ENCODE data around the gene SAMD10.

SAMD10 gene

GRCh38 chr20:63955281-63955826 is 24.1 kb downstream of the SAMD10 start:
- no peak for TF ChIP-seq ZFX (IDR thresholded peaks at IDR 0.05)
- TF ChIP-seq, protein P1, sequence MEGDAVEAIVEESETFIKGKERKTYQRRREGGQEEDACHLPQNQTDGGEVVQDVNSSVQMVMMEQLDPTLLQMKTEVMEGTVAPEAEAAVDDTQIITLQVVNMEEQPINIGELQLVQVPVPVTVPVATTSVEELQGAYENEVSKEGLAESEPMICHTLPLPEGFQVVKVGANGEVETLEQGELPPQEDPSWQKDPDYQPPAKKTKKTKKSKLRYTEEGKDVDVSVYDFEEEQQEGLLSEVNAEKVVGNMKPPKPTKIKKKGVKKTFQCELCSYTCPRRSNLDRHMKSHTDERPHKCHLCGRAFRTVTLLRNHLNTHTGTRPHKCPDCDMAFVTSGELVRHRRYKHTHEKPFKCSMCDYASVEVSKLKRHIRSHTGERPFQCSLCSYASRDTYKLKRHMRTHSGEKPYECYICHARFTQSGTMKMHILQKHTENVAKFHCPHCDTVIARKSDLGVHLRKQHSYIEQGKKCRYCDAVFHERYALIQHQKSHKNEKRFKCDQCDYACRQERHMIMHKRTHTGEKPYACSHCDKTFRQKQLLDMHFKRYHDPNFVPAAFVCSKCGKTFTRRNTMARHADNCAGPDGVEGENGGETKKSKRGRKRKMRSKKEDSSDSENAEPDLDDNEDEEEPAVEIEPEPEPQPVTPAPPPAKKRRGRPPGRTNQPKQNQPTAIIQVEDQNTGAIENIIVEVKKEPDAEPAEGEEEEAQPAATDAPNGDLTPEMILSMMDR (conservative IDR thresholded peaks at IDR 0.05): peak; percentile 53

DNA sequence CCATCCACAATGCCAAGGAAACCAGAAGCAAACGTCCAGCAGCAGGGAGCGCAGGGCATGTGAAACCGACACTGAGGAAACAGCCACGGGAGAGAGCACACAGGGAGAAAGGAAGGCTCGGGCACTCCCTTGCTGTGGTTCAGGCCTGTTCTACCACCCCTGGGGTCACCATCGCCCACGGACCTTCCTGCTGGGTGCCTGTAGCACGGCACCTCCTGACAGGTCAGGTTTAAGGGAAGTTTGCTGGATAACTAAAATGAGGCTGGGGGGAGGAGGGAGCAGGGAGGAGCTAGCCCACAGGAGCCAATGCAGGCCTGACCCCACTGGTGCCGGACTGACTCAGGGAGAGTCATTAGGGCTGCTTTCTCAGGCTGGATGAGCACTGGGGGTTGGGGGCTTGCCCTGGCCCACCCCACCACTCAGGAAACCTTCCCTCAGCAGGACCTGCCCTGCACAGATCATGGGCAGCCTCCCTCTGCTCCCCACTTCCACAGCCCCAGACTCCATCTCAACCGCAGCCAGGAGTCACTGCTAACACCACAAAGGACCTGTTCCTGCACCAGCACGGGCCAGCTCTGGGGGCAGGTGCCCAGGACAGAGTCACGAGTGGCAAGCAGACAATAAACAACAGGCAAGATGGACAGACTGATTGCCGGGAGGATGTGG is 25.5 kb downstream of the SAMD10 start:
- TF ChIP-seq ZFX (IDR thresholded peaks at IDR 0.05): no peak
- TF ChIP-seq, protein P1 (conservative IDR thresholded peaks at IDR 0.05): no peak
- H3K27ac ChIP-seq: no peak overlapping the region

More at GRCh38 chr20:63955281-63955826, 24.1 kb downstream of the SAMD10 start:
- peak overlapping the region; percentile 98 for H3K27ac ChIP-seq

DNA sequence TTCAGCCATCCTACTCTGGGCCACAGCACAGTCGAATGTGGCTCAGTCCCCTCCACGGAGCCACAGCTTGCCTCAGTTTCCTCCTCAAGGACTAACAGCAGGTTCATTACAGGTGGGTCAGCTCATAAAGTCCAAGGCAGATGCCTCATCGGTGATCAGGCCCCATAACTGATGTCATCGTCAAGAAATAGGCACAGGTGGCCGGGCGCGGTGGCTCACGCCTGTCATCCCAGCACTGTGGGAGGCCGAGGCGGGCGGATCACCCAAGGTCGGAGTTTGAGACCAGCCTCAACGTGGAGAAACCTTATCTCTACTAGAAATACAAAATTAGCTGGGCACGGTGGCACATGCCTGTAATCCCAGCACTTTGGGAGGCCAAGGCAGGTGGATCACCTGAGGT is 26.7 kb downstream of the SAMD10 start:
- H3K27ac ChIP-seq: no peak overlapping the region

DNA sequence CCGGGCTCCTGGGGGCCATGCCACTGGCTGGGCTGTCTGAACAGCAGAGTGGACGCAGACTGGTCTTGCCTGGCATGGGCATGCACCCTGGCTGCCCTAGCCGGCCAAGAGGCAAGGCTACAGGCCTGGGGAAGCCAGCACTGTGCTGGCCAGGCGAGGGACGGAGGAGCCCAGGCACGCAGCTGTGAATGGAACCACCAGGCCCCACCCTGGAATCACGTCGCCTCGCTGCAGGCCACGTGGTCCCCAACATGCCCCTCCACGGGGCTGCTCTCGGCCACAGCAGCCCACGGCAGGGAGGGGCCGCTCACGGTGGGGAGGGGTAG is 27.3 kb downstream of the SAMD10 start:
- TF ChIP-seq, protein P1 (conservative IDR thresholded peaks at IDR 0.05): no peak
- no peak for TF ChIP-seq ZFX (IDR thresholded peaks at IDR 0.05)
- no peak overlapping the region for H3K27ac ChIP-seq

More for the DNA sequence above, 26.7 kb downstream of the SAMD10 start:
- no peak for TF ChIP-seq ZFX (IDR thresholded peaks at IDR 0.05)
- TF ChIP-seq, protein P1 (conservative IDR thresholded peaks at IDR 0.05): no peak

DNA sequence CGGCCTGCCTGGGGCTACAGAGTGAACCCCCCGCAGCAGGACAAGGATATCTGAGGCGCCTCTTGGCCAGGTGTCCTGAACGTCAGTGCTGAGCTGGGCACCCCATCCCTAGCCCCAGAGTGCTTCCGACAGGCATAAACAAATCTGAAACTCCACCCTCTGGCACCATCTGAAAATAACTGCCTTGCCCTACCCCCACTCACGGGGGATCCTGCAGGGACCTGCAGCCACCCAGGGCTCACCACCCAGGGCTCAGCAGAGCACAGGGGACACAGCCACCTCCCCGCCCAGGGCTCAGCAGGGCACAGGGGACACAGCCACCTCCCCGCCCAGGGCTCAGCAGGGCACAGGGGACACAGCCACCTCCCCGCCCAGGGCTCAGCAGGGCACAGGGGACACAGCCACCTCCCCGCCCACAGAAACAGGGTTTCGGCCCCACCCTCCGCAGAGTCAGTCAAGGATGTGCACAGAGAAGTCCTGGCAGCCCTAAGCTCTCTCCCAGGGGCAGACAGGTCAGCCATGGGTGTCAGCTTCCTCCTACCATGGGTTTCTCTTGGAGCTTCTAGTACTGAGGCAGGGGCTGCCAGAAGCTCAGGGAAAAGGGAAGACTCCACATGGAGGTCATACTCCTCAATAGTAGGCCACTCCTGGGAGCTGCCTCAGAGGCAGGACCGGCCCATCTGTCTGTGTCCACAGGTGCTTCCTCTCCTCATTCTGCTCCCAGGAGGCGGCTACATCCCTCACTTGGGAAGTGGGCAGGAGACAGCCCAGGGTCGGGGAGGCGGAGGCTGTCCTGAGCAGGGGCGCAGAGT is 27.8 kb downstream of the SAMD10 start:
- no peak overlapping the region for H3K27ac ChIP-seq
- no peak for TF ChIP-seq ZFX (IDR thresholded peaks at IDR 0.05)
- TF ChIP-seq, protein P1 (conservative IDR thresholded peaks at IDR 0.05): no peak

DNA sequence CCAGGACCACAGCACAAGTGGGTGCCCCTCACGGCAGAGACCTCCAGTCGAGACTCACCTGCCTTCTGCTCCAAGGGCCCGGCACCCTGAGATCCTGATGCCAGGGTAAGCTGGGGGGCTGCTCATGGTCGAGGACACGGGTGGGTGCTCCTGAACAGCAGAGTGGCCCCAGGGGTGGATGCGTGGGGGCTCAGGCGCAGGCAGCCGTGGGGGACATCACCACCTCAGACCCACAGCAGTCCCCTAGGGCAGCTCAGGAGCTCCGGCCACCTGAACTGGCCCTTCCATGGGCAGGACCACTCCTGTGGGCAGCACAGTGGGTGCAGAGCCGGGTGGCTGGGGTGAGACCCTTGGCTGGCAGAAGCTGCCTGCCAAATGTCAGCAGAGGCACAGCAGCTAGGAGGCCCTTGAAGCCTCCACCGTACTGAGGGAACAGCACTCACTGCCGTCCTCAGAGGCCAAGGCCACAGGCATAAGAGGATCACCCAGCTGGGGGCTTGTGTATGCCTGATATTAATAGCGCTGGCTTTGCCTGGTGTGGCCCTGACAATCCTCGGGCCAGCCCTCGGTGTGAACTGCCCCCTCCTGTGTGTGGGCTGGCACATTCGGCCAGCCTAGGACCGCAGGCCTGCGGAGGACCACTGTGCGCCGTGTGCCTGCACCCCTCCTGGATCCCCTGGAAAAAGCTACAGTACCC is 28.6 kb downstream of the SAMD10 start:
- TF ChIP-seq ZFX (IDR thresholded peaks at IDR 0.05): no peak
- no peak overlapping the region for H3K27ac ChIP-seq

DNA sequence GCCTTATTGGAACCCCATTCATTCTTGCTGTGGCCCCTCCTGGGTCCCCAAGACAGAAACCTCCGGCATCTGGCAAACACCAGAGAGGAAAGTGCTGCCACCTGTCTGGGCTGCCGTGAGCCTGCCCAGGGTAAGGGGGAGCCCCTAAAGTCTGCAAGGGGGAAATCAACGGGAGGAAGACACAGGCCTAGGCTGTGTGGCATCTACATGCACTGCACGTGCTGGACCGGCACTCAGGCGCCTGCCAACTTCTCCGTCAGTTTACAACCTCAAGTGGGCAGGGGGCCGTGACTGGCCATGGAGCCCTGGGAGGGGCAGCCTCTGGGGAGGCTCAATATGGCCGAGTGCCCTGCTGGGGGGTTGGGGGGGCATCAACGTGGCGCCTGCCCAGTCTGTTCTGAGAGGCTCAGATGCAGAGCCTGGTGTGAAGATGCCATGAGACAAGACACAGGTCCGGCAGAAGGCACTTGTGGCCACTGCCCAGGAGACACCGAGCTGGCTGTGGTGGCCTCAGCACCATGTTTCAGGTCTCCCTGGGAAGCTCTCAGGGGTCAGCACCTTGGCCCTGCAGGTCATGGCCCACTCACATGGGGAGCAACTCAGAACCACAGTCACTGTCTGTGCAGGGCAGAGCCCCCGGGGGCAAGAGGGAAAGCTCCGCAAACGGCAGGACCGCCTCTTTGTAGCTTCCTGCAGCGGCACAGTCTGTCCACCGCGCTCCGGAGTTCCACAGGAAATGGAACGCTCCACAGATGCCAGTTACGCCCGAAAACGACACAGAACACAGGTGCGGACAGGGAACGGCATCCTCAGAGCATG is 31.6 kb downstream of the SAMD10 start:
- H3K27ac ChIP-seq: peak overlapping the region; percentile 28
- TF ChIP-seq, protein P1 (conservative IDR thresholded peaks at IDR 0.05): no peak
- TF ChIP-seq ZFX (IDR thresholded peaks at IDR 0.05): no peak
